Measurements from ENCODE around the gene PCDHA6.
"Not testable (repeated sequence)": the region's sequence is repeated elsewhere in the genome, so short reads cannot be mapped to it uniquely, and the experiment has no call there.

PCDHA6 gene

DNA sequence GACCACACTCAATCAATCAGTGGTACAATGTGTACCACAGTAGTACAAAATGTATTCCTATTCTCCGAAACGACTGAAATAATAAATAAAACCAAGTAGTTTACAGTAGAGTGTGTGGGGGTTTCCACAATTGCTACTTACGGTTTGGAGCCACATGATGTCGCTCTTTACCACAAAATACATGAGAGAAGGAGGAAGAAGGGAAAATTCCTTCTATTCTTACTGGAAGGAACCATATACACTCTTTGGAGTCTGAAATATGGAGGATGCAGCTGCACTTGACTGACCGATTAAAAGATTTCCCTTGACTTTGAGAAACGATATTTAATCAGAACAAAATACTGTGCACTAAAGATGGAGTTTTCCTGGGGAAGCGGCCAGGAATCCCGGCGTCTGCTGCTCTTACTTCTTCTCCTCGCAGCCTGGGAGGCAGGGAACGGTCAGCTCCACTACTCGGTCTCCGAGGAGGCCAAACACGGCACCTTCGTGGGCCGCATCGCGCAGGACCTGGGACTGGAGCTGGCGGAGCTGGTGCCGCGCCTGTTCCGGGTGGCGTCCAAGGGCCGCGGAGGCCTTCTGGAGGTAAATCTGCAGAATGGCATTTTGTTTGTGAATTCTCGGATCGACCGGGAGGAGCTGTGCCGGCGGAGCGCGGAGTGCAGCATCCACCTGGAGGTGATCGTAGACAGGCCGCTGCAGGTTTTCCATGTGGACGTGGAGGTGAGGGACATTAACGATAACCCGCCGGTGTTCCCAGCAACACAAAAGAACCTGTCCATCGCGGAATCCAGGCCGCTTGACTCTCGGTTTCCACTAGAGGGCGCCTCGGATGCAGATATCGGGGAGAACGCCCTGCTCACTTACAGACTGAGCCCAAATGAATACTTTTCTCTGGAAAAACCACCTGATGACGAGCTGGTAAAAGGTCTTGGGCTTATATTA lies 20.7 kb upstream of the PCDHA6 start, which contains the start of gene PCDHA4:
Gene PCDHA4 (plus strand): TSS at position 235 of the 942 bp plus-strand sequence.
- H3K36me3 Mint-ChIP-seq, result peaks cover 12% of the 10 kb centered on the region
- no peak within 1 kb of the TSS for H3K27ac Mint-ChIP-seq
- peaks cover 20% of the 10 kb centered on the region for H3K9me3 Mint-ChIP-seq
- H3K4me3 Mint-ChIP-seq, result no peak within 1 kb of the TSS
- H3K27me3 Mint-ChIP-seq, result peaks cover 27% of the 10 kb centered on the region
- H3K4me1 Mint-ChIP-seq, result no peaks in the 10 kb centered on the region

DNA sequence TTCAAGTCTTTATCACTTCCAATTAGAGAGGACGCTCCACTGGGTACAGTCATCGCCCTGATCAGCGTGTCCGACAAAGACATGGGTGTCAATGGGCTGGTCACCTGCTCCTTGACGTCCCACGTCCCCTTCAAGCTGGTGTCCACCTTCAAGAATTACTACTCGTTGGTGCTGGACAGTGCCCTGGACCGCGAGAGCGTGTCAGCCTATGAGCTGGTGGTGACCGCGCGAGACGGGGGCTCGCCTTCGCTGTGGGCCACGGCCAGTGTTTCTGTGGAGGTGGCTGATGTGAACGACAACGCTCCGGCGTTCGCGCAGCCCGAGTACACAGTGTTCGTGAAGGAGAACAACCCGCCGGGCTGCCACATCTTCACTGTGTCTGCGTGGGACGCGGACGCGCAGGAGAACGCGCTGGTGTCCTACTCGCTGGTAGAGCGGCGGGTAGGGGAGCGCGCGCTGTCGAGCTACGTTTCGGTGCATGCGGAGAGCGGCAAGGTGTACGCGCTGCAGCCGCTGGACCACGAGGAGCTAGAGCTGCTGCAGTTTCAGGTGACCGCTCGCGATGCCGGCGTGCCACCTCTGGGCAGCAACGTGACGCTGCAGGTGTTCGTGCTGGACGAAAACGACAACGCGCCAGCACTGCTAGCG lies 19.4 kb upstream of the PCDHA6 start:
- not testable (repeated sequence) for H3K4me3 Mint-ChIP-seq, H3K4me1 Mint-ChIP-seq, H3K27ac Mint-ChIP-seq
- H3K36me3 Mint-ChIP-seq, result peaks cover 15% of the 10 kb centered on the region
- peaks cover 30% of the 10 kb centered on the region for H3K9me3 Mint-ChIP-seq
- peaks cover 32% of the 10 kb centered on the region for H3K27me3 Mint-ChIP-seq

GRCh38 chr5:140808889-140809291 lies 18.9 kb upstream of the PCDHA6 start:
- peaks cover 25% of the 10 kb centered on the region for H3K9me3 Mint-ChIP-seq

DNA sequence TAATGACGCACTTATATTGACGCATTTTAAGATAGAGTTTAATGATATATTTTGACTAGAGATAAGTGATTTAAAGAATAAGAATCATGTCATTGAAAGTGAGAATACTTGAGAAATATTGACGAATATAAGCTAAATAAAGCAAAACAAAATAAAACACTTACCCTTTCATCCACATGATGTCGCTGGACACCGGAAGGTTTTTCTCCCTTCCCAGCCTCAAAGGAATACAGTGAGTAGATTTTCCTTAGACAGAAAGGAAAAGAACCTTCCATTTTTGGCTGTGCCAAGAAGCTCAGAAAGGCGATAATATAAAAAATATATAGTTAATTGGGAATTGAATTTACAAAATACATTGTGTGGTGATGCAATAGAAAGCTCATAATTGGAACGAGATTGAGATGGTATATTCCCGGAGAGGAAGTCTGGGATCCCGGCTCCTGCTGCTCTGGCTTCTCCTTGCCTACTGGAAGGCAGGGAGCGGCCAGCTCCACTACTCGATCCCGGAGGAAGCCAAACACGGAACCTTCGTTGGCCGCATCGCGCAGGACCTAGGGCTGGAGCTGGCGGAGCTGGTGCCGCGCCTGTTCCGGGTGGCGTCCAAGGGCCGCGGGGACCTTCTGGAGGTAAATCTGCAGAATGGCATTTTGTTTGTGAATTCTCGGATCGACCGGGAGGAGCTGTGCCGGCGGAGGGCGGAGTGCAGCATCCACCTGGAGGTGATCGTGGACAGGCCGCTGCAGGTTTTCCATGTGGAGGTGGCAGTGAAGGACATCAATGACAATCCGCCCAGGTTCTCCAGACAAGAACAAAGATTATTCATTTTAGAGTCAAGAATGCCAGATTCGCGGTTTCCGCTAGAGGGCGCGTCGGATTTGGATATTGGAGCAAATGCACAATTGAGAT lies 6.1 kb upstream of the PCDHA6 start, which contains the start of gene PCDHA5:
Gene PCDHA5 (plus strand): TSS at position 239 of the 906 bp plus-strand sequence.
- peaks cover 26% of the 10 kb centered on the region for H3K27me3 Mint-ChIP-seq
- no peak within 1 kb of the TSS for H3K4me3 Mint-ChIP-seq
- H3K27ac Mint-ChIP-seq, result no peak within 1 kb of the TSS
- H3K4me1 Mint-ChIP-seq, result no peaks in the 10 kb centered on the region
- peaks cover 4% of the 10 kb centered on the region for H3K36me3 Mint-ChIP-seq
- H3K9me3 Mint-ChIP-seq, result peaks cover 13% of the 10 kb centered on the region

More at GRCh38 chr5:140808889-140809291, 18.9 kb upstream of the PCDHA6 start:
- Mint-ChIP-seq H3K4me1 (no peaks in the 10 kb centered on the region), H3K27me3 (peaks cover 28% of the 10 kb centered on the region), H3K4me3 (no peak overlapping the region), H3K27ac (no peak overlapping the region), H3K36me3 (peaks cover 14% of the 10 kb centered on the region)

DNA sequence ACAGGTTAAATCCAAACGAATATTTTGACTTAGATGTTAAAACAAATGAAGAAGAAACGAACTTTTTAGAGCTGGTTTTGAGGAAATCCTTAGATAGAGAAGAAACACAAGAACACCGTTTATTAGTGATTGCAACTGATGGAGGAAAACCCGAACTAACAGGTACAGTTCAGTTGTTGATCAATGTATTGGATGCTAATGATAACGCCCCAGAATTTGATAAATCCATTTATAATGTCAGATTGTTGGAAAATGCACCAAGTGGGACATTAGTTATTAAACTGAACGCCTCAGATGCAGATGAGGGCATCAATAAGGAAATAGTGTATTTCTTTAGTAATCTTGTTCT lies 5.5 kb upstream of the PCDHA6 start:
- Mint-ChIP-seq H3K27ac (no peak overlapping the region), H3K4me1 (no peaks in the 10 kb centered on the region), H3K36me3 (peaks cover 6% of the 10 kb centered on the region), H3K4me3 (no peak overlapping the region), H3K9me3 (peaks cover 19% of the 10 kb centered on the region), H3K27me3 (peaks cover 31% of the 10 kb centered on the region)

GRCh38 chr5:140822969-140823368 lies 4.8 kb upstream of the PCDHA6 start:
- peaks cover 13% of the 10 kb centered on the region for H3K9me3 Mint-ChIP-seq
- H3K27ac Mint-ChIP-seq, H3K4me1 Mint-ChIP-seq, H3K4me3 Mint-ChIP-seq, H3K36me3 Mint-ChIP-seq: not testable (repeated sequence)
- H3K27me3 Mint-ChIP-seq, result peaks cover 32% of the 10 kb centered on the region

- H3K27ac Mint-ChIP-seq, result no peak overlapping the region
- H3K27me3 Mint-ChIP-seq, result peaks cover 31% of the 10 kb centered on the region
- peaks cover 8% of the 10 kb centered on the region for H3K36me3 Mint-ChIP-seq
- H3K9me3 Mint-ChIP-seq, result peaks cover 11% of the 10 kb centered on the region
- no peaks in the 10 kb centered on the region for H3K4me1 Mint-ChIP-seq
- H3K4me3 Mint-ChIP-seq, result no peak overlapping the region
Measured at GRCh38 chr5:140823475-140823874, 4.3 kb upstream of the PCDHA6 start.

- Mint-ChIP-seq H3K27me3 (peaks cover 47% of the 10 kb centered on the region), H3K27ac (no peak overlapping the region), H3K9me3 (peaks cover 21% of the 10 kb centered on the region), H3K4me1 (no peaks in the 10 kb centered on the region), H3K4me3 (no peak overlapping the region), H3K36me3 (peaks cover 21% of the 10 kb centered on the region)
Measured at GRCh38 chr5:140828362-140828737, 590 bp downstream of the PCDHA6 start.

- not testable (repeated sequence) for H3K4me1 Mint-ChIP-seq, H3K4me3 Mint-ChIP-seq, H3K27ac Mint-ChIP-seq
- H3K27me3 Mint-ChIP-seq, result peaks cover 57% of the 10 kb centered on the region
- peaks cover 24% of the 10 kb centered on the region for H3K36me3 Mint-ChIP-seq
- H3K9me3 Mint-ChIP-seq, result peaks cover 25% of the 10 kb centered on the region
Measured at GRCh38 chr5:140829511-140830501, 2.0 kb downstream of the PCDHA6 start.

GRCh38 chr5:140833993-140834392 lies 6.2 kb downstream of the PCDHA6 start, which contains the start of gene PCDHA7:
TSS of gene PCDHA7 (plus strand) at chr5:140834269. CDS start at chr5:140834384, 115 bp downstream.
- no peak within 1 kb of the TSS for H3K27ac Mint-ChIP-seq
- peaks cover 13% of the 10 kb centered on the region for H3K36me3 Mint-ChIP-seq
- peaks cover 13% of the 10 kb centered on the region for H3K9me3 Mint-ChIP-seq
- H3K4me3 Mint-ChIP-seq, result no peak within 1 kb of the TSS
- H3K27me3 Mint-ChIP-seq, result peaks cover 36% of the 10 kb centered on the region
- H3K4me1 Mint-ChIP-seq, result no peaks in the 10 kb centered on the region

GRCh38 chr5:140834439-140835008 lies 6.8 kb downstream of the PCDHA6 start:
- Mint-ChIP-seq H3K27me3 (peaks cover 36% of the 10 kb centered on the region), H3K36me3 (peaks cover 13% of the 10 kb centered on the region), H3K9me3 (peaks cover 15% of the 10 kb centered on the region)
- not testable (repeated sequence) for H3K4me3 Mint-ChIP-seq, H3K27ac Mint-ChIP-seq, H3K4me1 Mint-ChIP-seq

GRCh38 chr5:140835622-140836510 lies 8.1 kb downstream of the PCDHA6 start:
- peaks cover 16% of the 10 kb centered on the region for H3K36me3 Mint-ChIP-seq
- no peaks in the 10 kb centered on the region for H3K4me1 Mint-ChIP-seq
- H3K27me3 Mint-ChIP-seq, result peaks cover 41% of the 10 kb centered on the region
- H3K27ac Mint-ChIP-seq, result no peak overlapping the region
- no peak overlapping the region for H3K4me3 Mint-ChIP-seq
- H3K9me3 Mint-ChIP-seq, result peaks cover 24% of the 10 kb centered on the region
